Left renal pelvis (tissue), 4 donors: ENCODE results near the gene CLEC16A. TPM values are rescaled to one million over a fixed set of nuclear protein-coding genes. Genes with fewer than 3 reads are reported as not detected.
A peak's percentile ranks its signal among the peaks of the same experiment; 100 is the strongest.

Experiments used
- DNase-seq, 4 donors: peaks; one replicate each; pipeline ENCODE4 v3.0.0-alpha.2; 2013; ENCODE audit warnings: low read depth in 4 of 4, low spot score in 3 of 4
- polyA plus RNA-seq, 4 donors: library from polyadenylated mRNA; unstranded; fragments of 120-200 nt; gene quantifications; one replicate each; pipeline ENCODE4 v1.2.1, GENCODE V29; 2013; ENCODE audit not compliant: insufficient read length in 4 of 4

The CLEC16A gene
- polyA plus RNA-seq, 4 donors, result 18.0 to 25.9 (median 22.7) TPM

DNA sequence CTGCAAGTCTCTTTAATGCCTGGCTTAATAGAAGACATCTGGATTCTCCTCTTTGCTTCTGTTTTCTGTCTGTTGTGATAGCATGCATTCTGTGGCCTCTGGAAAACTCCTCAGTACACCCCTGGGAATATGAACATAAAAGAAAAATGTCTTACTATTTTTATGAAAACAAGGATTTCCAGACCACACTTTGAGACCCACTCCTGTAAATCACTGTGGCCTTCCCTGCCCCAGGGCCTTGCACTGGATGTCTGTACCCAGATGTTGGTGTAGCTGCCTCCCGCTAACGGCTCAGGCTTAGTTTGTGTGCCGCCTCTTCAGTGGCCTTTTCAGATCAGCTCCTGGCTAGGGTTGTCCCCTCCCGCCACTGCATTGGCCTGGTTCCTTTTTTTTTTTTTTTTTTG is 185.0 kb downstream of the CLEC16A start:
- peak in 1 of 4 donors; percentile 63 for DNase-seq

DNA sequence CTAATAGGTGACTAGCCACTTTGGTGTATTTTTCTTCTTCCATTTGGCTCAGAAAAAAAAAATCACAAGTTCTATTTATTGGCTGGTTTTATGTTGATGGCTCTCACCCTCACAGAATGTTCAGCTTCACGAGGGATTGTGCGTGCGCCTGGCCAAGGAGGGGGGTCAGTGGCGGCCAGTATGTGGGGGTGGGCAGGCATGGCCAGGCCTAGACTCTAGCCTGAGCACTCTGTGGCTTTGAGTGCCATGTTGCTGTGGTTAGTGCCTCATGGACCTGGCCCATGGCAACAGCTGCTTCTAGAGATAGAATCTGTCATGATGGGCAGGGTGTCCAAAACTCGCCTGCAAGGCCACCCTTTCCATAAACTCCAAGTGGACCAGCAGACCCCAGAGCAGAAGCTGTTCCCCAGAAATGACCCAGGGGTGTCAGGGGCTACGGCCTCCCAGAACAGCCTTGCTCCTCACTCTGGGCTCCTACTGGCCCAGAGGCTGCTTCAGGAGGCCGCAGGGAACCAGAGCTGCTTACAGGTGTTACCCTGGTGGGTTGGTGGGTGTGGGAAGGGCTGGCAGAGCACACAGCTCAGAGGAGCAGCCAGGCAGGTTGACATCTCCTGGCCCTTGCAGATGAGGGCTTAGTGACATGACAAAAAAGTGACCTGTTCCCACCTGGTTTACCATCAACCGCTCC is 186.8 kb downstream of the CLEC16A start:
- no peak for DNase-seq

DNA sequence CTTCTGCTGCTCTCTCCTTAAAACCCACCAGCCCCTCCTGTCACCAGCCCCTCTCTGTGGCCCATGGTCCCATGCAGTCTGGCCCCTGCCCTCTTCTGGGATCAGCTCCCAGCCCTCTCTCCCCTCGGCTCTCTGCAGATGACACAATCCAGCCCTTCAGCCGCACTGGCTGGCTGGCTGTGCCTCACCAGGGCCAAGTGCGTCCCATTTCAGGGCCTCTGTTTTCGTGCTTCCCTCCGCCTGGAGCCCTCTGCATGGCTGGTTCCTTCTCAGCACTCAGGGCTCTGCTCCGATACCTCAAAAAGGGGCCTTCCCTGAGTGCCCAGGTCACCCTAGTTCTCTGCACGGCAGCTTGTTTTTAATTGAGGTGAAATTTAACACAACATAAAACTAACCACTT is 187.3 kb downstream of the CLEC16A start:
- no peak for DNase-seq

DNA sequence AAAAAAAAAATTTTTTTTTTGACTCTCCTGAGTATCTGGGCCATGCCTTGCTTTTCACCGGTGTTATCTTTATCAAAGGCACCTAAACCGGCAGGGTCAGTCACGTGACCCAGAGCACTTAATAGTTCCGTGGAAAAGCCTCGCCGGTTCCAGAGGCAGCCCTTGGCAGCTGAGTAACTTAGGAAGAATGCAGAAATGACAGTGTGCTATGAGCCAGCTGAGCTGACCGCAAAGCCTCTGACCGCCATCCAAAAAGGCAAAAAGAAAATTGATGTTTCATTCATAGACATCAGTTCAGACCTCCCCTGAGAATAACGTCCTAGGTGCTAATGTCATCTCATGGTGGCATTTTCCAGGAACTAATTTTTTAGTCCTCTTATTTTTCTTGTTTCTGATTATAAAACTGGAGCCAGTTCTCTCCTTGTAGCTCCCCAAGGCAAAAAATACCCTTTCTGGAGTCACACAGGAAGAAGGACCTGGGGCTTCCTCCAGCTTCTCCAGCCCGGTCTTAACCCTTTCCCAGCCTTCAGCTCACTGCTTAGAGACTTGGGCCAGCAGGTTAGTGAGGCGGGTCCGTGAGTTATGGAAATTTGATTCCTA is 189.1 kb downstream of the CLEC16A start:
- peak in 1 of 4 donors; percentile 65 for DNase-seq

DNA sequence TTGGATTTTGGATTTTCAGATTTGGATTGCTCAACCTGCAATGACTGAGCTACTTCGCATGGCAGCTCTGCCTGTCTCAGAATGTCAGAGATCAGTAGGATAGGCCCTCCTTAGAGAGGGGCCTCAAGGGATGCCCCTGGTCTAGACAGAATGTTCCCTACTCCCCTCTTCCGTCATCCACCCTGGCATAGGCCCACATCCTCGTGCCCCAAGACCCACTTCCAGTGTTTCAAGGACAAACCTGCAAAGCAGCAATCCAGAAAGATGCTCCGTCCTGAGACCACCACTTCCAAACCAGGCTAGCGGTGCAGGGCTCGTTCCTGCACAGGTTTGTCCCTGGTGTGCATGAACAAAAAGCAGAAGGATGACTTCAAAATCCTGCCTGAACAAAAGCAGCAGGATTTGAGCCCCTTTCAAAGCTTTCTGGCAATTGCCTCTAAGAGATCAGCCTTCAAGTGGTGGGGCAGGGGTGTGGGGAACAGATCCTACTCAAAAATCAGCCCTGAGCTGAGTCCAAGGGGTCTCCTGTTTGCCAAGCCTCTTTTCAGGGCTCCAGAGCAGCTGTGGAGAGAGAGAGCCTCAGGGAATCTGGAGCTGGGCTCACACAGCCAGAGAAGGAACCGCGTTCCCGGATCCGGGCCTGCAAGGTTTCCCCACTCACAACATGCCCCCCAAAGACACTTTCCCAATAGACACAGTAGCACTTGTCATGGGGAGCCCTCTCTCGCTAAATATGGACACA is 190.5 kb downstream of the CLEC16A start:
- DNase-seq, result no peak

DNA sequence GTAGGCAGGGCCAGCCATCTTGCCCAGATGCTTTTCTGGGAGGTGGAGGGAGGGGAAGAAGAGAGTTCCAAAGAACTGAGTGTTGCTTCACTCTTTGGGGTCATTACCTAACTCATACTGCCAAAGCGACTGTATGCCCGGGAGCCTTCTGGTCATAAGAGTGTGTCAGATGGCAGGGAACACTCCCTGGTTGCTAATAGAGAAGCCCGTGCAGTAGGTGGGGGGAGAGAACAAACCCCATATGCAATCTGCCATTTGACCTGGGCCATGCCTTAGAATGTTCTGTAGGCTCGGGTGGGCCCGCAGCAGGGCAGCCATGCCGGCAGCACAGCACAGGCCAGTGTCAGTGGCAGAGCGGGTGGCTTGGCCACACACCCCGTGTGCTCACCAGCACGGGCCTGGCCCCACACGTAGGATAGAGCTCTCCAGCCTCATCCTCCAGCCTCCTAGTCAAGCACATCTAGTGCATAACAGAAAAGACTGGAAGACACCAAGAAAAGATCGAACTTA is 191.2 kb downstream of the CLEC16A start:
- DNase-seq, result no peak

DNA sequence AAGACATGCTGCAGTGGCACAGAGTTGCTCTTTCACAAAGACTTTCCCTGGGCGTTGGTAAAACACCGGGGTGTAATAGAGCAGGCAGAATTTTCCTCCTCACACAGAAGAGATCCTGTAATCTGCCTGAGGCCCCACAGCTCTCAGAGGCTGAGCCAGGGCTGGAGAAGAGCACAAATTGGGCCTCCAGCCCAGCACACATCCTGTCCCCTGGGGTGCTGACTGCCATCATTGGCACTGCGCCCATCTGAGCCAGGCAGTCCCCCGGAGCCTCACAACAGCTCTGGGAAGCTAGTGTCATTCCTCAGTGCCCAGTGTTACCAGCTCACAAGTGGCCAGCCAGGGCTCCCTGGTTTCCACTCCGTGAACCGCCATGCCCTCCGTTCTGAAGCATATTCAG is 192.2 kb downstream of the CLEC16A start:
- no peak for DNase-seq

DNA sequence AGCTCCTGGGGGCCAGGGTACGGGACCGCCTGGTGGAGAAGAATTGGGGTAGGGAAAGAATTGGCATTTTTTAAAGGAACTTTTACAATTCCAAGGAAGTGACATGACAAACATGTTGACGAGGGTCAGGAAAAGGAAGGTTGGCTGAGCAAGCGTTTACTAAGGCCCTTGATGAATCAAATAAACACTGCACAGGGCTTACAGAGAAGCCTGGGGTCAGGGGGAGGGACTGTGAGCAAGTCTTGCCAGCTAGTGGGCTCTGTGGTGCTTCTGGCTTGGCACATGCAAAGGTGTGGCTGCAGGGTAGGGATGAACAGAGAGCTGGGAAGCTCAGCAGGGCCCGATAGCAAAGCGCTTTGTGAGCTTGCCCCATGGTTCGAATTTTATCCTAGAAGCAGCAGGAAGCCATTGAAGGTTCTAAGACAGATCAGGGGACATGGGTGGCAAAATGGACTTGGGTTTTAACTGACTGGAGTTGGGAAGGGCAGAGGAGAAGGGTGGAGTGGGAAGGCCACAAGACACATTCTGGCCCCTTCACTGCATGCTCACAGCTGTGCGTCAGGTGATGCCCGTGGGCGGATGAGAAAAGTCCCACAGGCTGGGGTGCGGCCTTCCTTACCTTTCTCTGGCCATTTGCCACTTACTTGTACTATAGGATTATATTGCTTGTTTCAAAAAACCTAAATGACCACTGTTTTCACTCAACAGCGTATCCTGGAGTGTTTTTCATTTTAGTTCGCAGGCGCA is 193.8 kb downstream of the CLEC16A start:
- no peak for DNase-seq

DNA sequence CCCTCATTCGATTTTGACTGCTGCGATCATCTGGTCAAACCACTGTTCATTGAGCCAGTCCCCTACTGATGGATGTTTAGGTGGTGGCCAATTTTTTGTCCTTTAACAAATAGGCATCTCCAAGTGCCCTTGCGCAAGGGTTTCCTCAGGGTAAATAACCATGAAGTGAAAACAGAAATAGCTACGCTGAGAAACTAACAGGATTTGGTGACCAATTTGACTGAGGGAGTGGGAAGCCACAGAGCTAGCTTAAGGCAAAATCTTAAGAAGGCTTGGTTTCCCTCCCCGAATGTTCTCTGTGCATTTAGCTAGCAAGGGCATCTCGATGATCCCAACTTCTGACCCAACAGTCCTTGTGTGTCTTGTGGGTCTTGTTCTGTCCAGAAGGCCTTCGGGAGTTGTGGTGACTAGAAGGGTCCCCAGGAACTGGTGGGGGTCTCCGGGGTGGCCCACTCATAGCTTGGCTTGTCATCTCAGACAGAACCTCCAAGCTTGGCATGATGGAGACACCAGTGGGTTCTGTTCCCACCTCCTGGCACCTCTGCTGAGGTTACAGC is 194.5 kb downstream of the CLEC16A start:
- DNase-seq, result no peak

DNA sequence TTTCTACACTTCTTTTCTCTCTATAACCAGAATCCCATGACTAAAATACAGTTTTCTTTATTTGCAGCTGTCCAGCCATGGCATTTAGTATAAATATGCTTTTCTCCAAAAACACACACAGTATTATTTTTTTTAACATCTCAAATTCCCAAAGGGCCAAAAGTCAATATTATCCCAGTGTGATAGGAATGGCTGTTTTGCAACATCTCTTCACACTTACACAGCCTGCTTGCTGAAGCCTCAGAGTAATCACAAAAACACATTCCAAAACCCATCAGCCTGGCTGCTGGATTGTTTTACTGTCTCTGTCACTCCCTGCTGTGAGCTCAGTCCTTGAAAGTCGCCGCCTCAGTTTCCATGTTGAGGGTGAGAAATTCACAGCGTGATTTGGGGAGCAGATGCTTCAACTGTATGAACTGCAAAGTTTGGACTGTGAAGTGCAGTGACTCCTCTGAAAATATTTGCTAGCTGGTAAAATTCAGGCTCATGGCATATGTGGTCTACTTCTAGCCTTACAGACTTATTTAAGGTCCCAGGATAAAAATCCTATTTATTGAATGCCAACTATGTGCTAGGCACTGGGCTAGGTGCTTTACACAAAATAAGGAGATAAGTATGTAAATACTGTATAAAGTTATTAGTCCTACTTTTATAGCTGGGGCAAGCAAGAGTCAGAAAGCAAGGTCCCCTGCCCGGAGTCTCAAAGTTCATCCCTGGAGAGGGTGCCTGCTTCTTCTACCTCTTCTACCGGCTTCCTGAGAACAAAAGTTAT is 195.1 kb downstream of the CLEC16A start:
- DNase-seq, result no peak

DNA sequence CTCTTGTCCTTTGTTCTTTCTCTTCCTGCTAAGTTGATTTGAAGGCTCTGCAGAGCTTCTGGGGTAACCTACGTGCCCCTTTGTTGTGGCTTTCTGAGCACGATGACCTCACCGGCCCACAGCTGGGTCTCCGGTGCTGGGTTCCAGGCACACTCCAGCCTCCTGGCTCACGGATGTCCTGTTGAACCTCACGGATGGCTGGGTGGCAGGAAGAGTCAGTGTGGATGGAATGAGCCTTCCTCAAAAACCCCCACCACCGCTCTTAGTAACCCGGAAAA is 195.7 kb downstream of the CLEC16A start:
- DNase-seq, result no peak

DNA sequence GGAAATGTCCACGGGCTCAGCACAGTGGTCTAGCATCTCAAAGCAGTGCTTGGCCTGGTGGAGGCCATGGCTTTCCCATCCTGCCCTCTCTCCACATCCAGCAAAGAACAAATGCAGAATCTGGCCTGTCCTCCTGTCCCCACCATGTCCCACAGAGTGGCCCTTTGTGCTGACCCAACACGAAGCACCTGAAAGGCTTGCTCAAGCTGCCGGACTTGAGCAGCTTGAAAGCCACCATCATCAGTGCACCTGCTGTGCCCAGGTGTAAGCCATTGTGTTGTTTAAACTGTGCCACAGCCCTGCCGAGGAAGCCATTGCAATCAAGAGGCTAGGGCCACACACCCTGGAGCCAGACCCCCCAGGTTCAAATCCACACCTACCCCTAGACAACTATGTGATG is 196.1 kb downstream of the CLEC16A start:
- DNase-seq, result no peak

DNA sequence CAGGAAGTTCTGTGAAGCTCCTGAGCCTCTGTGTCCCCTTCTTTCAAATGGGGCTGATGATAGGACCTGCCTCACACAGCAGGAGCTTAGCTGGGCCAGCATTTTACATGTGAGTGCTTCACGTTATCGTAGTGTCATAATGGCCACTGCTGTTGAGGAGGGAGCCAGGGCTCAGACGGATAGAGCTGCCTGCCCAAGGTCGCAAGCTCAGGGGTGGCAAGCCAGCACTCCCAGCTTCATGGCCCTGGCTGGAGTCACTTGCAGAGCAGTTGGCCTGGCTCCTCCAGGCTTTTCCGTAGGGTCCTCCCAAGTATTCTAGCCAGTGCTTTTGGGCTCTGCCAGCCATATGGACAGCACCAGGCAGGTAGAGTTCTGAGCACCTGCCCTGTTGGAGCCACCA is 196.5 kb downstream of the CLEC16A start:
- no peak for DNase-seq

DNA sequence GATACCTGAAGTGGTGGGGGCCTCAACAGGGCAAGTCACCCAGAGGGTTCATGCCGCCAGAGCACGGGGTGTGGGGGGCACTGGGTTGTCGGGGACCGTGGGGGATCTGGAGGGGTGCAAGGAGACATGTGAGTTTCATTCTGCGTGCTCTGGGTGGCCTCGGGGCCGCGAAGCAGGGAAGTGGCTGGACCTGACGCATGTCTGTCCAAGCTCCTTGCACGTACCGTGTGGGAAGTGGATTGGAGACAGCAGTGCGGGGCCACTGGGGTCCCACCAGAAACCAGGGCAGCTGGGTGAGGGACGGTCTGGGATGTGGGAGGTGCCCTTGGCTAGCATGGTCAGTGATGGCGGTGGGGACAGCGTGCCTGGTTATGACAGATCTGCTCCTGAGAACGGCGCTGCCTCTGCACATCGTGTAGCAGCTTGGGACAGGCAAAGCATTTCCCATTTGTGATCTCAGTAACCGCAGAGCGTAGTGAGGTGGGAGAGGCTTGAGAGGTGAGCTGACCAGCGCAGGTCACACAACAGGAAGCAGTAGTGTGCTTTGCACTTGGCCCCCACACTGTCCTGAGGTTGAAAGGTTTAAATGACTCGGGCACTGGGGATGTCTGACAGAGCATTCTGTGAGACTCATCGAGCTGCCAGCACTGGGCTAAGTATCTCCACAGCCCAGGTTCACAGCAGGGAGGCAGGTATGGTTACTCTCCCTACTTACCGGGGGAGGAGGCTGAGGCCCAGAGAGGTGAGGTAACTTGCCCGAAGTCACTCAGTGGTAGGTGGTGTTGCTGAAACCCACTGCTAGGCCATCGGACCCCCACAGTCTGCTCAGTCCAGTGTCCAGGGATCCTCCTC is 197.3 kb downstream of the CLEC16A start:
- no peak for DNase-seq

DNA sequence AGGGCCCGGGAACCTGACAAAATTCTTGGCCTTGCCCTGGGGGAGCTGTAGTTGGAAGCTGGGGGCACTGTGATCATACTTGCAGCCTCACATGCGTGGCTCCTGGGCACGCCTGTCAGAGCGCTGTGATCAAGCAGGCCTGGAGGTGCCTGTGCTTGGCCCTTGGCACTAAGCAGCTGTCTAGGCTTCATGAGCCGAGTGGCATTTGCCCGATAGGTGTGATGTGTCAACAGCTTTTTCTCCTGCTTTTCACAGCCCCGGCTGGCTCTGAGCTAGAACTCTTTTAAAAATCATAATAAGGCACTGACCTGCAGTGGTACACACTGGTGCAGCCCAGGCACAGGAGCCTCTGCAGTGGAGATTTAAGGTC is 197.9 kb downstream of the CLEC16A start:
- no peak for DNase-seq

DNA sequence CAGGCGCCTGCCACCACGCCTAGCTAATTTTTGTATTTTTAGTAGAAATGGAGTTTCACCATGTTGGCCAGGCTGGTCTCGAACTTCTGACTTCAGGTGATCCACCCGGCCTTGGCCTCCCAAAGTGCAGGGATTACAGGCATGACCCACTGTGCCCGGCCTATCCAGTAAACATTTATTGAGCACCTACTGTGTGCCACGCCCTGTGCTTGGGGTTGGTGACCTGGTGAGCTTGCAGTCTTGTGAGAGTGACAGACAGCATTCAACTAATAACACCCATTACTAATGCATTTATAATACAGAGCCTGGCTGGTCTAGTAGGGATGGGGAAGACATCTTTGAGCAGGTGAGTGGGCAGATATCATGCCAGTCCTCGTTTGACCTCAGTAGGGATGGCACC is 198.6 kb downstream of the CLEC16A start:
- DNase-seq, result no peak

DNA sequence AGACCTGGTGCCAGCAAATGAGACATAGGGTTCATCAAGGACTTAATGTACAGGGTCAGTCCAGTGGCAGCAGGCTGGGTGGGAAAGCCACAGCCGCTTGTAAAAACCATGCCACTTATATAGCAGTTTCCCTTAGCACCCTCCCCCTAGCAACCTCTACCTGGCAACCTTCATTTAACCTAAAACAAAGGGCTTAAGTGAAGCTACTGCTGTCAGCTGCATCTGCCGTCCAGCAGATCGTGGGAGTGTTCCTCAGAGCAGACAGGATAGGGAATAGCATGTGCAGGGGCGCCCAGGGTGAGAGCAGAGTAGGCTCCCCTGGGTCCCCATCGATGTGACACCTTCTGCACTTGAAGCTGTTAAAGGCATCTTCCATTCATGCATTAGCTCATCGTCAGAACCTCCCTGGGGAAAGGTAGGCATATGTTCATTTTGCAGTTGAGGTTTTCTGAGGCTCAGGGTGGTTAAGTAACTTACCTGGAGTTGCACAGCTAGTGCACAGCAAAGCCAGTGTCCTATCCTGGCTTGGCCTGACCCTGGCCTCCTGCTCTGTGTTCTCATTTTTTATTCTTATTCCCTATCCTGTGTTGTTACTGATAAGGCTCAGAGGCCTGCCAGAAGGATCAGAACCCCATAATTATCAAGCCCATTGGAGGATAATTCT is 199.1 kb downstream of the CLEC16A start:
- DNase-seq, result no peak

DNA sequence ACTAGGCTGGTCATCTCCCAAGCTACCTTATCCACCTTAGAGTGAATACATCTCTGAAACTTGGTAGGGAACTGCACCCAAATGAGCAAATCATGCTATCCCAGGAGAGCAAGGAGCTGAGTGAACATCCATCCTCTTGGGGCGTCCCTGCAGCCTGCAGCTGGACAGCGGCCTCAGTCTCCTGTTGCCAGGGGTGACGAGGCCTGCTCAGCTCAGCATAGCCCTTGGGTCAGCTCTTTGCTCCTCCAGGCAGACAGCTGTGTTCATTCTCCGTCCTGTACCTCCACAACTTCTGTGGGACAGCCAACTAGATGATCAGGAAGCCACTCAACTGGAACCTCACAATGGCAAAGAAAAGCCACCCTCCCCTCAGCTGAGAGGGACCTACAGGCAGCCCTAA is 199.8 kb downstream of the CLEC16A start:
- DNase-seq, result no peak
